Measurements from ENCODE around the gene SLC6A9.

Gene SLC6A9

GRCh38 chr1:44033041-44033575 is 1.8 kb upstream of the SLC6A9 start:
- no peak for TF ChIP-seq ZBTB7A (IDR thresholded peaks at IDR 0.05; ENCODE audit: low read depth)
- no peak for TF ChIP-seq TEAD4 (IDR thresholded peaks at IDR 0.05)

DNA sequence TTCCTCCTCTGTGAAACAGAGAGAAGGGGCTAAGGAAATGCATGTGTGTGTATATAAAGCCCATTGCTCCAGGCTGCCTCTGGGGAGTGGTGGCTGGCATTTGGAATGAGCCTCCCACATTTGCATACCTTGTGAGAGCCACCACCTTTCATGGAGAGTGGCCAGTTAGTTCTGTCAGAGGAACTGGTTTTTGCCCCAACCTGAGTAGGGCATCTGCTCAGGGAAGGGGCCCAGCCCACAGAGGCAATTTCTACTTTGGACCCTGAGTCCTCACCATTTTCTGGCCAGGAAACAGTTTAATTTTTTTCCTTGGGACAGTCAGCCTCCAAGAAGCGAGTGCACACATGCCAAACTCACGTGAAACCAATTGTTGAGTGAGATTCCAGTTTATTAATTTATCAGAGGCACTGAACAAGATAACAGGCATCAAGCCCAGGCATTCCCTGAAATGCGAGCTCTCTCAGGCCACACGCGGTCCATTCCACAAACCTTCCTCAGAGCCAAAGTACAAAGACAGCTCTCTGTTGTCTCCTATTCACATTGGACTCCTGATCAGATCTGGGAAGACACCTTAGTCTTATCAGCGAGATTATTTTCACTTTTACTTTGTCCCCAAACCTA is 1.0 kb upstream of the SLC6A9 start:
- TF ChIP-seq TAF1 (IDR thresholded peaks at IDR 0.05; ENCODE audit: low read depth) (no peak), MAX (IDR thresholded peaks at IDR 0.05) (no peak), TCF12 (IDR thresholded peaks at IDR 0.05; ENCODE audit: low read depth) (no peak), FOXM1 (IDR thresholded peaks at IDR 0.05; ENCODE audit: borderline replicate concordance, low read depth) (no peak), EP300 (IDR thresholded peaks at IDR 0.05; ENCODE audit: borderline replicate concordance) (no peak), NFIC (IDR thresholded peaks at IDR 0.05) (no peak)

GRCh38 chr1:44030605-44031251 is 534 bp downstream of the SLC6A9 start:
- TF ChIP-seq MAX (IDR thresholded peaks at IDR 0.05) (no peak), EP300 (IDR thresholded peaks at IDR 0.05; ENCODE audit: borderline replicate concordance) (no peak), YY1 (IDR thresholded peaks at IDR 0.05; ENCODE audit: low read depth) (no peak), TCF12 (IDR thresholded peaks at IDR 0.05; ENCODE audit: low read depth) (no peak), EGR1 (IDR thresholded peaks at IDR 0.05) (no peak), ZBTB7A (IDR thresholded peaks at IDR 0.05; ENCODE audit: low read depth) (no peak; the same call in none of the 2 replicates), CREB1 (IDR thresholded peaks at IDR 0.05; ENCODE audit: low read depth) (no peak), FOXM1 (IDR thresholded peaks at IDR 0.05; ENCODE audit: borderline replicate concordance, low read depth) (no peak)
- TF ChIP-seq, protein P1, sequence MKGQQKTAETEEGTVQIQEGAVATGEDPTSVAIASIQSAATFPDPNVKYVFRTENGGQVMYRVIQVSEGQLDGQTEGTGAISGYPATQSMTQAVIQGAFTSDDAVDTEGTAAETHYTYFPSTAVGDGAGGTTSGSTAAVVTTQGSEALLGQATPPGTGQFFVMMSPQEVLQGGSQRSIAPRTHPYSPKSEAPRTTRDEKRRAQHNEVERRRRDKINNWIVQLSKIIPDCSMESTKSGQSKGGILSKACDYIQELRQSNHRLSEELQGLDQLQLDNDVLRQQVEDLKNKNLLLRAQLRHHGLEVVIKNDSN (IDR thresholded peaks at IDR 0.05), result no peak
- TF ChIP-seq, protein P2, sequence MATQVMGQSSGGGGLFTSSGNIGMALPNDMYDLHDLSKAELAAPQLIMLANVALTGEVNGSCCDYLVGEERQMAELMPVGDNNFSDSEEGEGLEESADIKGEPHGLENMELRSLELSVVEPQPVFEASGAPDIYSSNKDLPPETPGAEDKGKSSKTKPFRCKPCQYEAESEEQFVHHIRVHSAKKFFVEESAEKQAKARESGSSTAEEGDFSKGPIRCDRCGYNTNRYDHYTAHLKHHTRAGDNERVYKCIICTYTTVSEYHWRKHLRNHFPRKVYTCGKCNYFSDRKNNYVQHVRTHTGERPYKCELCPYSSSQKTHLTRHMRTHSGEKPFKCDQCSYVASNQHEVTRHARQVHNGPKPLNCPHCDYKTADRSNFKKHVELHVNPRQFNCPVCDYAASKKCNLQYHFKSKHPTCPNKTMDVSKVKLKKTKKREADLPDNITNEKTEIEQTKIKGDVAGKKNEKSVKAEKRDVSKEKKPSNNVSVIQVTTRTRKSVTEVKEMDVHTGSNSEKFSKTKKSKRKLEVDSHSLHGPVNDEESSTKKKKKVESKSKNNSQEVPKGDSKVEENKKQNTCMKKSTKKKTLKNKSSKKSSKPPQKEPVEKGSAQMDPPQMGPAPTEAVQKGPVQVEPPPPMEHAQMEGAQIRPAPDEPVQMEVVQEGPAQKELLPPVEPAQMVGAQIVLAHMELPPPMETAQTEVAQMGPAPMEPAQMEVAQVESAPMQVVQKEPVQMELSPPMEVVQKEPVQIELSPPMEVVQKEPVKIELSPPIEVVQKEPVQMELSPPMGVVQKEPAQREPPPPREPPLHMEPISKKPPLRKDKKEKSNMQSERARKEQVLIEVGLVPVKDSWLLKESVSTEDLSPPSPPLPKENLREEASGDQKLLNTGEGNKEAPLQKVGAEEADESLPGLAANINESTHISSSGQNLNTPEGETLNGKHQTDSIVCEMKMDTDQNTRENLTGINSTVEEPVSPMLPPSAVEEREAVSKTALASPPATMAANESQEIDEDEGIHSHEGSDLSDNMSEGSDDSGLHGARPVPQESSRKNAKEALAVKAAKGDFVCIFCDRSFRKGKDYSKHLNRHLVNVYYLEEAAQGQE (IDR thresholded peaks at IDR 0.05; ENCODE audit: low read depth), result no peak

DNA sequence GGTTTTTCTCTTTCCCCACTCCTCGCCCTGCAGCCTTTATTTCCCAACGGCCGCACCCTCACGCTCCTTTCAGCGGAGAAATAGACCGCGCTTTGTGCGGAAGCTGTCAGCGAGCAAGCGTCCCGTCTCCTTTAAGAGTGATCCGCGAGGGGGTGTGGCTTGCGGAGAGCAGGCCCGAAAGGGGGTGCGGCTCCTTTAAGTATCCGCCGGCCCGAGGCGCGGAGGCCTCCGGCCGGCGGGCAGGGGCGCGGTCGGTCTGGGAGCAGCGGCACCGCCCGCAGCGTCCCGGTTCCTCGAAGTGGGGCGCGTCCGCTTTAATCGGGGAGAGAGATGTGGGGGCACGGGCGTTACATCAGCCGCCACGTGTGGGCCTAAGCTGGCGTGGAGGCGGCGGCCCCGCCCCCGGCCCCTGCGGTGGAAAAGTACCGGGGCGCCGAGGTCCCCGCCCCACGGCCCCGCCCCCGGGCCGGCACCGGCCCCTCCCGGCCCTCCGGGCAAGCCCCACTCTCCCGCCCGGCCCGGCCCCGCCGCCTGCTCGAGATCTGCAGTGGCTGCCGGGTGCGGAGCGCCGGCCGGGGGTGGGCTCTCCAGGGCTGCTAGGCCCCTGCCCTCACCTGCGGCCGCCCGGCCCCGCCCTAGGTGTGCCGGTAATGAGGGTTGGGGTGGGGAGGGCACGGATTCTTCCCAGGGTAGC is 1.2 kb downstream of the SLC6A9 start:
- TF ChIP-seq YY1 (IDR thresholded peaks at IDR 0.05; ENCODE audit: low read depth), result no peak
- TF ChIP-seq TAF1 (IDR thresholded peaks at IDR 0.05; ENCODE audit: low read depth), result peak; percentile 38; the same call in 1 of the 2 replicates
- peak; percentile 23; the same call in 1 of the 2 replicates for TF ChIP-seq NFIC (IDR thresholded peaks at IDR 0.05)
- TF ChIP-seq, protein P1 (IDR thresholded peaks at IDR 0.05), result peak; percentile 53
- no peak for TF ChIP-seq CREB1 (IDR thresholded peaks at IDR 0.05; ENCODE audit: low read depth)
- no peak for TF ChIP-seq RAD21 (IDR thresholded peaks at IDR 0.05; ENCODE audit: low read depth)
- no peak; the same call in 1 of the 2 replicates for TF ChIP-seq CEBPB (IDR thresholded peaks at IDR 0.05)
- TF ChIP-seq EGR1 (IDR thresholded peaks at IDR 0.05), result peak; percentile 41; the same call in 1 of the 2 replicates
- peak; percentile 34 for TF ChIP-seq ZBTB7A (IDR thresholded peaks at IDR 0.05; ENCODE audit: low read depth)
- no peak for TF ChIP-seq EP300 (IDR thresholded peaks at IDR 0.05; ENCODE audit: borderline replicate concordance)
- TF ChIP-seq MAX (IDR thresholded peaks at IDR 0.05), result peak; percentile 94
- TF ChIP-seq, protein P2 (IDR thresholded peaks at IDR 0.05; ENCODE audit: low read depth), result no peak
- TF ChIP-seq TEAD4 (IDR thresholded peaks at IDR 0.05), result no peak
- no peak for TF ChIP-seq FOXM1 (IDR thresholded peaks at IDR 0.05; ENCODE audit: borderline replicate concordance, low read depth)

GRCh38 chr1:44029260-44029910 is 1.9 kb downstream of the SLC6A9 start:
- TF ChIP-seq CREB1 (IDR thresholded peaks at IDR 0.05; ENCODE audit: low read depth) (no peak), RAD21 (IDR thresholded peaks at IDR 0.05; ENCODE audit: low read depth) (no peak), CEBPB (IDR thresholded peaks at IDR 0.05) (no peak), ZBTB7A (IDR thresholded peaks at IDR 0.05; ENCODE audit: low read depth) (no peak; the same call in 1 of the 2 replicates), EP300 (IDR thresholded peaks at IDR 0.05; ENCODE audit: borderline replicate concordance) (no peak), TEAD4 (IDR thresholded peaks at IDR 0.05) (no peak), NFIC (IDR thresholded peaks at IDR 0.05) (no peak), YY1 (IDR thresholded peaks at IDR 0.05; ENCODE audit: low read depth) (no peak), FOXM1 (IDR thresholded peaks at IDR 0.05; ENCODE audit: borderline replicate concordance, low read depth) (no peak), MAX (IDR thresholded peaks at IDR 0.05) (no peak), EGR1 (IDR thresholded peaks at IDR 0.05) (no peak), TAF1 (IDR thresholded peaks at IDR 0.05; ENCODE audit: low read depth) (no peak), TCF12 (IDR thresholded peaks at IDR 0.05; ENCODE audit: low read depth) (no peak)
- TF ChIP-seq, protein P2 (IDR thresholded peaks at IDR 0.05; ENCODE audit: low read depth), result no peak
- TF ChIP-seq, protein P1 (IDR thresholded peaks at IDR 0.05), result no peak
